Neural cell (in vitro differentiated cells): ENCODE results near the gene FXR1. TPM values are rescaled to one million over a fixed set of nuclear protein-coding genes. Genes with fewer than 3 reads are reported as not detected.
"Not testable (repeated sequence)": the region's sequence is repeated elsewhere in the genome, so short reads cannot be mapped to it uniquely, and the experiment has no call there.

Experiments used
- H2AFZ ChIP-seq: fragments of 200-600, 300-800 bp; sonication (generic), shearing (Covaris generic); 2 replicates; pipeline ENCODE4 v1.6.0; 2014; ENCODE audit warnings: low read depth, mild to moderate bottlenecking, antibody characterized with exemption, low read length, moderate library complexity
- H3F3A ChIP-seq: fragments of 200-600 bp; shearing (Covaris generic); 2 replicates; pipeline ENCODE4 v1.6.1; 2016; ENCODE audit warnings: mild to moderate bottlenecking, moderate library complexity, mixed read lengths, antibody characterized with exemption, low read length; ENCODE audit not compliant: insufficient read depth, poor library complexity, severe bottlenecking
- H3K27ac ChIP-seq: fragments of 200-600, 300-800 bp; sonication (generic), shearing (Covaris generic); 2 replicates; pipeline ENCODE4 v1.5.1; 2014; ENCODE audit warnings: mild to moderate bottlenecking, low read length, moderate library complexity
- H3K27me3 ChIP-seq: fragments of 300-800, 200-600 bp; sonication (generic), shearing (Covaris generic); 2 replicates; pipeline ENCODE4 v1.6.0; 2014; ENCODE audit warnings: mild to moderate bottlenecking, low read depth, low read length, moderate library complexity; ENCODE audit not compliant: insufficient read depth
- H3K36me3 ChIP-seq: fragments of 300-800, 200-600 bp; sonication (generic), shearing (Covaris generic); 2 replicates; pipeline ENCODE4 v1.5.1; 2014; ENCODE audit warnings: mild to moderate bottlenecking, antibody characterized with exemption, low read length, moderate library complexity; ENCODE audit not compliant: insufficient read depth
- H3K4me2 ChIP-seq: fragments of 300-800, 200-600 bp; sonication (generic), shearing (Covaris generic); 2 replicates; pipeline ENCODE4 v1.6.0; 2014; ENCODE audit warnings: mild to moderate bottlenecking, low read length
- H3K4me3 ChIP-seq: fragments of 300-800, 200-600 bp; sonication (generic), shearing (Covaris generic); 2 replicates; pipeline ENCODE4 v1.5.1; 2014; ENCODE audit warnings: mild to moderate bottlenecking, low read length, moderate library complexity
- H3K79me2 ChIP-seq: fragments of 200-600 bp; shearing (Covaris generic); replicated peaks from 2 replicates; pipeline ENCODE4 v1.6.0; 2014; ENCODE audit warnings: mild to moderate bottlenecking, low read length, moderate library complexity; ENCODE audit not compliant: insufficient read depth
- H3K9ac ChIP-seq: fragments of 300-800, 200-600 bp; sonication (generic), shearing (Covaris generic); 2 replicates; pipeline ENCODE4 v1.6.1; 2016; ENCODE audit warnings: mild to moderate bottlenecking, low read length, mixed read lengths
- H3K9me2 ChIP-seq: fragments of 200-600 bp; shearing (Covaris generic); 2 replicates; pipeline ENCODE4 v1.6.1; 2016; ENCODE audit warnings: mild to moderate bottlenecking, low read length, mixed read lengths; ENCODE audit not compliant: insufficient read depth
- H3K9me3 ChIP-seq: fragments of 200-600, 300-800 bp; sonication (generic), shearing (Covaris generic); 2 replicates; pipeline ENCODE4 v1.6.1; 2016; ENCODE audit warnings: mild to moderate bottlenecking, mixed run types, low read length, moderate library complexity, mixed read lengths
- H4K20me1 ChIP-seq: fragments of 200-600 bp; shearing (Covaris generic); 2 replicates; pipeline ENCODE4 v1.6.1; 2016; ENCODE audit warnings: mild to moderate bottlenecking, mixed run types; ENCODE audit not compliant: insufficient read depth
- CTCF ChIP-seq: fragments of 450-650 bp; IDR thresholded peaks from 2 replicates; pipeline ENCODE4 v1.5.1; 2014; ENCODE audit warnings: antibody characterized with exemption, mild to moderate bottlenecking, moderate library complexity; ENCODE audit not compliant: poor library complexity, severe bottlenecking
- EP300 ChIP-seq: fragments of 450-650 bp; conservative IDR thresholded peaks from 2 replicates; pipeline ENCODE4 v1.6.1; 2014; ENCODE audit warnings: antibody characterized with exemption, mild to moderate bottlenecking, moderate library complexity; ENCODE audit not compliant: poor library complexity, severe bottlenecking
- EZH2 ChIP-seq: fragments of 200-600, 300-800 bp; shearing (Covaris generic), sonication (generic); IDR thresholded peaks from 2 replicates; pipeline ENCODE4 v1.6.1; 2014; ENCODE audit warnings: antibody characterized with exemption, low read length, borderline replicate concordance, mild to moderate bottlenecking; ENCODE audit not compliant: insufficient read depth, poor library complexity, severe bottlenecking
- MXI1 ChIP-seq: fragments of 450-650 bp; conservative IDR thresholded peaks from 2 replicates; pipeline ENCODE4 v1.6.1; 2014; ENCODE audit warnings: antibody characterized with exemption, mild to moderate bottlenecking; ENCODE audit not compliant: poor library complexity, severe bottlenecking
- POLR2AphosphoS5 ChIP-seq: IDR thresholded peaks from 2 replicates; pipeline ENCODE4 v1.6.1; 2012
- RAD21 ChIP-seq: fragments of 450-650 bp; conservative IDR thresholded peaks from 2 replicates; pipeline ENCODE4 v1.6.1; 2014; ENCODE audit warnings: antibody characterized with exemption, mild to moderate bottlenecking, moderate library complexity
- REST ChIP-seq: IDR thresholded peaks from 2 replicates; pipeline ENCODE4 v1.6.1; 2012; ENCODE audit warnings: borderline replicate concordance
- SMC3 ChIP-seq: fragments of 450-650 bp; conservative IDR thresholded peaks from 2 replicates; pipeline ENCODE4 v1.6.1; 2014; ENCODE audit warnings: antibody characterized with exemption, mild to moderate bottlenecking, moderate library complexity; ENCODE audit not compliant: poor library complexity
- TAF1 ChIP-seq: IDR thresholded peaks from 2 replicates; pipeline ENCODE4 v1.6.1; 2012; ENCODE audit warnings: low read depth
- polyA plus RNA-seq: library from polyadenylated mRNA; depleted of rRNA; stranded (reverse); fragments of >200 nt; gene quantifications from 2 replicates; pipeline ENCODE4 v1.2.3, GENCODE V29; 2014

Gene FXR1
- polyA plus RNA-seq, 1 donor from 2014 or later: 109 TPM

- Histone ChIP-seq H3K9me2 (no peaks in the 10 kb centered on the region), H3K4me3 (no peak overlapping the region), H4K20me1 (no peaks in the 10 kb centered on the region), H3K9me3 (no peaks in the 10 kb centered on the region), H3K9ac (no peak overlapping the region), H3K4me2 (no peak overlapping the region), H2AFZ (no peak overlapping the region), H3K36me3 (no peaks in the 10 kb centered on the region), H3K27ac (peak overlapping the region; percentile 47), H3K79me2 (no peaks in the 10 kb centered on the region), H3F3A (no peaks in the 10 kb centered on the region), H3K27me3 (no peaks in the 10 kb centered on the region)
- TF ChIP-seq REST (peak; percentile 44), EZH2 (no peak), POLR2AphosphoS5 (peak; percentile 73), MXI1 (no peak), SMC3 (no peak), TAF1 (no peak), RAD21 (no peak), CTCF (no peak), EP300 (peak; percentile 70)
Observed at GRCh38 chr3:180996415-180996932, 84.0 kb downstream of the FXR1 start.

DNA sequence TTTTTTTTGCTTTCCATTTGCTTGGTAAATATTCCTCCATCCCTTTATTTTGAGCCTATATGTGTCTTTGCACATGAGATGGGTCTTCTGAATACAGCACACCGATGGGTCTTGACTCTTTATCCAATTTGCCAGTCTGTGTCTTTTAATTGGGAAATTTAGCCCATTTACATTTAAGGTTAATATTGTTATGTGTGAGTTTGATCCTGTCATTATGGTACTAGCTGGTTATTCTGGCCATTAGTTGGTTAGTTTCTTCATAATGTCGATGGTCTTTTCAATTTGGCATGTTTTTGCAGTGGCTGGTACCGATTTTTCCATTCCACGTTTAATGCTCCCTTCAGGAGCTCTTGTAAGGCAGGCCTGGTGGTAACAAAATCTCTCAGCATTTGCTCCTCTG, 89.9 kb downstream of the FXR1 start:
- not testable (repeated sequence) for H3K4me2 ChIP-seq, H3K27ac ChIP-seq, H4K20me1 ChIP-seq

GRCh38 chr3:181003469-181003868, 91.0 kb downstream of the FXR1 start:
- H4K20me1 ChIP-seq, H3K36me3 ChIP-seq, H3F3A ChIP-seq, H3K79me2 ChIP-seq, H3K9me2 ChIP-seq, H3K27ac ChIP-seq, H3K9me3 ChIP-seq, H2AFZ ChIP-seq, H3K4me2 ChIP-seq, H3K27me3 ChIP-seq, H3K9ac ChIP-seq, H3K4me3 ChIP-seq: not testable (repeated sequence)

More for the DNA sequence above, 89.9 kb downstream of the FXR1 start:
- not testable (repeated sequence) for H2AFZ ChIP-seq, H3K4me3 ChIP-seq, H3K9ac ChIP-seq, H3K36me3 ChIP-seq, H3K27me3 ChIP-seq, H3F3A ChIP-seq, H3K9me3 ChIP-seq, H3K9me2 ChIP-seq, H3K79me2 ChIP-seq
